ENCODE results near the gene KRT23.

- TF ChIP-seq REST (IDR thresholded peaks at IDR 0.05; ENCODE audit: borderline replicate concordance) (no peak), CTCF (IDR thresholded peaks at IDR 0.05; ENCODE audit: poor library complexity, severe bottlenecking) (no peak), EZH2 (IDR thresholded peaks at IDR 0.05; ENCODE audit: borderline replicate concordance, insufficient read depth, low read length, poor library complexity, severe bottlenecking) (no peak)
These were observed 32.1 kb downstream of the KRT23 start for GRCh38 chr17:40905370-40905769.

Measured in neural cell (in vitro differentiated cells).